Stimulated activated naive CD4-positive, alpha-beta T cell treated with Interleukin-2 at 50 U/mL for 16 hours (primary cell): Measurements from ENCODE around the gene NTM.

Experiments used
- DNase-seq: peaks from one replicate; lab custom pipeline; 2025; lab: John Stamatoyannopoulos, UW

The NTM gene

DNA sequence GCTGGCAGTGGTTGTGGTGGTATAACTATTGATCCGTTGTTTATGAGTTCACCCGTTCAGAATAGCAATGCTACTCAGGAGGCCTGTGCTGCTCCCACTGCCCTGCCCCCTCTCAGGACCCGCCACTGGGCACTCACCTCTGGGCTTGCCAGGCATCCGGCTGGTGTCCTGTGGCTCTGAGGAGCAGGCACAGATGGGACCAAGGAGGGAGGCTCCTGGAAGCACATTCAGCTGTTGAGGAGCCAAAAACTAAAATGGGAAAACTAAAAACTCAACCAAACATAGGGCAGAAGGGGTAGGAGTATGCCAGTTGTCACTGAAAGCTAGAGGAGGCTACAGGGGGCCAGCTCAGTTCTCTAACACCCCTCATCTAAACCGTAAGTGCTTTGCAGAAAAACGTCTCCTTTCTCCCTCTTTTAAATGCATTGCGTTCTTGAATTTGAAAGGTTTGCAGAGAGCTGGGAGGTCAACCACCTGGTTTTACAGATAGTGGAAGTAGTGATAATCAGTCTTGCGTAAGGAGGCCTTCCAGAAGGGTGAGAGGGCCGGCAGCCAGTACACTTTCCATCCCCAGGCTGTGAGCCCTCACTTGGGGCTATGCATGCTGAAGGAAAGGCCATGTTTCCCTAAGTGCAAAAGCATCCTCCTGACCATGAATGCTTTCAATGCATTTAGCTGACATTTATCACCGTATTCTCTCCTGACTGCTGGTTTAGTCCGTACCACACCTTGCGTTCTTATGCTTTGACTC is 547.4 kb downstream of the NTM start:
- no peak for DNase-seq

DNA sequence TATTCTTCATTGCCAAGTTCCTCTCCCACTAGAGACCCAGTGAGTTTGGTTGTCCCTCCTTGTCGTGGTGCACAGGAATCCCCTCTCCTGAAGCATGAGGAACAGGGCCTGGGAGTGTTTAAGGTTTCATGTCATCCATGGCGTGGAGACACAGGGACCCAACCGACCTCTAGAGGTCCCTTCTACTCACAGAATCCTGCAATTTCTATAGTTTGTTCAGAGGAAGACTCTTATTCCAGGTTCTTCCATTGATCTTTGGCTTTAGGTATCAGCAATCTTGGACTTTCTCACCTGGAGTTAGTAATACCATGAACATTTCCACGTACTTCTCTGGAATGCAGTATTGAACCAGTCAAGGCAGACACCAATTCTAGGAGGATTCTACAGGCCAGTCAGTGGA is 548.2 kb downstream of the NTM start:
- DNase-seq: no peak

DNA sequence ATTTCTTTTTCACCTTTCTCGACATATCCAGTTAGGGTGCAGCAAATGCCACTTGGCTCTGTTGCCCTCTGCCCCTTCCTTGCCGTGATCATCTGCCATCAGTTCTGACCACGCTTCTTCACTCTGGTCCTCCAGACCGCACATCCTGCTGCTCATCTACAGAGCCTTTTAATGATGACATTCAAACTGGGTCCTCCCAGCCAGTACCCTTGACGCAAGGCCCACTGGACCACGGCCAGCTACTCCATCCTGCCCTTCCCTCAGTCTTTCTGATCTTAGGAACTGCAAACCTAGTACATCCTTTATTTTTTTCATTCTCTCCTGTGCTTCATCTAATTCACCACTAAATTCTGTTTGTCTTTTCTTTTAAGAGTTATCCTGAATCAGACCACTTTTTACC is 551.8 kb downstream of the NTM start:
- DNase-seq: no peak

DNA sequence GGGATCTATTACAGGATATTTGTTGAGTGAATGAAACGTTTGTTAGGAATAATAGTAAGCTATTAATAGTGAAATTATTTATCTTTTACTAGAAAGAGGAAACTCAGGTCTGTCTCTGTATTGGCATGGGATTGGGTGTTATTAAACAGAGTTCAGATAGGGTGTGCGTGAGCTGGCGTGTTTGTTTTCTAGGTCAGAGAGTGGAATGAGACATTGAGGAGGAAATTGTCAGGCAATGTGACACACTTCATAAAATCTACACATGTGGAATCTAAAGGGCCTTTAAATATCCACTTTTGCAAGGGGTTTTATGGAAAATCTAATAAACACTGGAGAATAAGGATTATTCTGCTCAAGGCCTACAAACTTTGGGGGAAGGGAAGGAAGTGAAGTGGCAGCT is 552.9 kb downstream of the NTM start:
- DNase-seq: no peak

DNA sequence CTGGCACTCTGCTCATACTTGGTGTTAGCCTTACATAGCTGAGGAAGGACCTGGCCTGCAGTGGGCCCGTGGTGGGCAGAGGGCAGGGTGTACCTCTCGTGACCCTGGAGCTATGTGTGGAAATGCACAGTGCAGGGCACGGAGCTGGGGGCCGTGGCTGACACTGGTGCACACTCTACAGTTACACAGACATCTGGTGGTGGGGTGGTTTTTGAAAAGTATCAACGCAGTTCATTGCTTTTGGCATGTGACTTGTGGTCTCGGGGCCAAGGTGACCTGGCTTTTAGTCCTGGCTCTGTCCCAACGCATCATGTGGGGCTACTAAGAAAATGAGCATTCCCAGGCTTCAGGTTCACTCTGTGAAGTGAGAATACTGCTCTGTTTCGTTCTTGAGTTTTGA is 553.6 kb downstream of the NTM start:
- DNase-seq: no peak

DNA sequence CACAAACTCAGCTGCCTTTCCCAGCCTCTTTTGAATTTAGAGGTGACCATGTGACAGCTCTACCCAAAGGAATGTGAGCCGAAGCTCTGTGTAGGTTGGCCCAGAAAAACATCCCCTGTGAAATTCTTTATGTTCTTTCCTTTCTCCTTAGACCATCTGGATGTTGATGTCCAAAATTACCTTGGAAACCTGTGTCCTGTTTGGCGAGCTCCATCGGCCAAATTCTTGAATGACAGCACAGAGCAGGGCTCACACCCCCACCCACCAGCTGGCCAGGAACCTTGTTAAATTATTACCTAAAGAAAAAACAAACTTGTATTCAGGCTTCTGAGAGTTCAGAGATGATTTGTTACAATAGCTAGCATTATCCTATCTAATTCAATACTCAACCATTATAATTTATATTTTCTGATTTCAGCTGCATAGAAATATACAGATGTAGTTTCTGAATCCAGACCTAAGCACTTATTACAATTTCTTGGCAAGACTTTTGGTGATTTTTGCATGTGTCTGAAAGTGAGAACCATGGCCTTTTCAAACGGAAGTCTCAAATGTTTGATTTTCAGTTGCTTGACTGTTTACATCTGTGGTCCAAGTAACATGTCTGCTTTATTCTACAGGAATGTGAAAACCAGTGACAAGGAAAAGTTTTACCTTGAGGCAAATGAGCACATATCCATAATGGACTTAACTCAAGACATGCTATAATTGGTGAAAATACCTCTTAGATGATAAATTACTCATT is 554.2 kb downstream of the NTM start:
- no peak for DNase-seq

DNA sequence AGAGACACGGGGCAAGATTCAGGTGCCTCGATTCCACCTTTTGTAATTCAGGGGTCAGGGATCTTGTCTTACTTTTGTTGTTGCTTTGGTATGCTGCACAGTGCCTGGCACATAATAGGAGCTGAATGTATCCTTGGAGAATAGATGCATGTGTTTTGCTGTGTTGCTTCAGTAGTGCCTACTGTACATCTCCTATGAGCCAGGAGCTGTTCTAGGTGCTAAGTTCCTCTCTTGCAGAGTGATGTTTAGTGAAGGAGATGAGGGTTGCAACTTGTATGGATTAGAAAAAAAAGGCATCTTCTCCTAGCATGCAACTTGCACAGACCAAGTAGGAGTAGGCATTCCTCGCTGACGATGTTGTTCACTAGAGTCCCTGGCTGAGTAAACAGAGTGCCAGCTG is 555.4 kb downstream of the NTM start:
- no peak for DNase-seq

DNA sequence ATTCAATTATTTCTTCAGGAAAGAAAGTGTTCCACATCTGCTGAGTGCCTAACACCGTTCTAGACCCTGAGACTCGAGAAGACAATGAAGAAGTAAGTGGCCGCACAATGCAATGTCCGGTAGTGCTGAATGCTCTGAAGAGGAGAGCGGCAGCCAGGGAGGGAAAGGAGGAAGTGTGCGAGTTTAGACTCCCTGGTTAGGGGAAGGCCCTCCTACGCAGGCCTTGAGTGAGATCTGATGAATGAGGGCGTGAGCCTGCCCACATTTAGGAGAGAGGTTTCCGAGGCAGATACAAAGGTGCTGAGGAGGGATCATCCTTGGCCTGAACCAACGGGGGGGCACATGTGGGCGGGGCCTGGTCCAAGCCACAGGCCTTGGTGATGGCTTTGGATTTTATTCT is 558.6 kb downstream of the NTM start:
- no peak for DNase-seq

DNA sequence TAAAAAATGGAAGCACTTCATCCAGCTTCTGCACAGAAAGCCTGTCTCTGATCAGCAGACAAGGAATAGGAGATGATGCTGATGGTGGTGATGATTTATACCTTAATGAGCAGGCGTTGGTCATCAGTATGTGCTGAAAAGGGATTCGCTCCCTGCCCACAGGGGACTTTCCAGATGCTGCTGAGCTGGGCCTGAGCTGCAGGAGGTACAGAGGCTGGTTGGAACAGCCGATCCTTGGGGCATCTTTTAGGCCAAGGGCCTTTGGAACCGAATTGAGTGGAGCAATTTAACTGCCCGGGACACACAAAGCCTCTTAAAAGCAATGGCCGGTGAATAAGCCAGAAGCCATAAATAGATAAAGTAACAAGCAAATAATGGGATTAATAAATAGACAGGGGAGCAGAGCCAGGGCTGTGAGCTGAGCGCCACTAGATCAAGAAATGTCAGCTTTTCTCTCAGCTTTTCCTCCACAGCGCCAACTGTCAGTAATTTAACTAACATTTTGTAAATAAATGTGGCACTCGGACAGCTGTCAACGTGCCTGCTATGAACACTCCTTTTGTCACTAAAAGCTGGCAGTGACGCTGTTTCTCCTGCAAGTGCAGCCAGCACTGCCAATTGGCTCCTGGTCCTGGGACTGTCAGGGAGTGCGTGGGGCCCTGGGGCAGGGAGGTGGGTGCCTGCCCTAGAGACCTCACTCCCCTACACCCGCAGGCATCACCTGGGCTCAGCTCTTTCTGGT is 562.3 kb downstream of the NTM start:
- DNase-seq: no peak

DNA sequence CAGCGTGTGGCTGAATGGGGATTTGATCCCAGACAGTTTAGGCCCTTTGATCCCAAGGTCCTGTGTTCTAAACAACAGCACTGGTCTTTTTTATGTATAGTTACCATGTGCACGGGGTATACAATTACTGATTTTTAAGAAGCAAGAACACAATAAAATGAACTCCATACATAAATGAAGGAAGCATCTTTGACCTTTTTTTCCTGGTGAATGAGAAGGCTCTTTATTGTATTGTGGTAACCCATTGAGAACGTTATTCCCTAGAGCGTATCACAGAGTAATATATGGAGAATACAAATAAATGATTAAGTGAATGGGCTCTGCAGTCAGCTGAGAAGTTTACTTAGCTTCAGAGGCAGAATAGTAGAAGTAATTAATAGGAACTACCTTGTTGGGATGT is 563.6 kb downstream of the NTM start:
- DNase-seq: no peak

DNA sequence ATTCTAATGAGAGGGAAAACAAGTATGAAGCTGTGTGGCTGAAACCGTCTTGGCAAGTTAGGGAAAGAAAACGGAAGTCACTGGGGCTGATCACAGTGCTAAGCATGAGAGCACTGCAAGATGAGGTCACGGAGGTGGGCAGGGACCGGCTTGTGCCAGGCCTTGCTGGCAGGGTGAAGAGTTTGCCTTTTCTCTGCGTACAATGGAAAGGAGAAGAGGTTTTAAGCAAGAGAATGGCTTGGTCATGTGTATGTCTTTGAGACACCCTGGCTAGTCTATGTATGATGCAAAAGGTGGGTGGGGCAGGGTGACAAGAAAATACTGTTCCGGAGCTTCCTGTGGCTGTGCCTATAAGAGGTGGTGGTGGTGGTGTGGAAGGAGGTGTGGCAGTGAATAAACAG is 567.9 kb downstream of the NTM start:
- DNase-seq: no peak

DNA sequence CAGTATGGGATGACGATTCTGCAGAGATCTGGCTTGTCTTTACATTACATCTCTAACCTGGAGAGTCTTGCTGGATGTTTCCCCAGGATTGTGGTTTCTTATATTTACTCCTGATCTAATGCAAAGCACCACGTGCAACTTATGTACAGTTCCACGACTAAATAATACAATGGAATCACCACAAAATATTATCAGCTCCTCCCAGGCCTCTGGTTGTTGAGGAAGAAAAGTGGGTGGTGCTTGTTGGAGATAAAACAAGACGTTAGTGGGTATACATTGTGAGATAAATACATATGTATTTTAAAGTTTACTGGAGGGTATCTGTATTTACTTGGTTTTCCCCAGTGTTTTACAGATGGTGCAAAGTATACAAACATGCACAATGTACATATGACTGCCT is 569.7 kb downstream of the NTM start:
- no peak for DNase-seq

DNA sequence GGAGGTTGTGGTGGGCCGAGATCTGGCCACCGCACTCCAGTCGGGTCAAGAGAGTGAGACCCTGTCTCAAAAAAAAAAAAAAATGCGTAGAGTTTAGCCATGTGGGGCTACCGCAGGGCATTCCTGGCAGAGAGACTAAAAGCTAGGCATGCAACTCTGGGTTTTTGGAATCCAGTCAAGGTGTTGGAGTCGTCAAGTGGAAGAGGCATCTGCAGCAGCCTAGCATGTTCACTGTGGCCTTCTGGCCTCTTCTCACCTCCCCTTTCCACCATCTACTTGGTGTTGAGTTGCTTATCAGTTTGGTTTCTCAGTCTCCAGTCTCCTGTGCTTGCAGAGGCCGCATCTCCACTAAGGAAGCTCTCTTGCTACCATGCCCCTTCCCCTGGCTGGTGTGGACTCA is 572.5 kb downstream of the NTM start:
- no peak for DNase-seq

DNA sequence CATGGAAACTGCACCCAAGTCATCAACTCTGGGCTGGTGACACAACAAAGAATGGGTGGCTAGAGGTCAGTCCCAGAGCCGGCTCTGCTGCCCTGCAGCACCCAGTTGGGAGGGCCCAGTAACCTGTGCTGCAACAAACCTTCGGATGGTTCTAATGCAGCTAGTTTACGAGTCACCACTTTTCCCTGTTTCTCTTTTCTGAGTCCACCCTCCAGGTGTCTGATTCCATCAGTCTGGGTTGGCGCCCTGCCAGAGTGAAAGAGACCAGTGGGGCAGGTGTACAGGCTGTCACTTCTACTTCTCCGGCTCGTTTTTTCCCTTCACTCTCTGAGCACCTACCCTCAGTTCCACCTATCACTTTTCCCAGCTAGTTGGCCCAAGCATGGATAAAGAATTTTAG is 572.9 kb downstream of the NTM start:
- DNase-seq: no peak

DNA sequence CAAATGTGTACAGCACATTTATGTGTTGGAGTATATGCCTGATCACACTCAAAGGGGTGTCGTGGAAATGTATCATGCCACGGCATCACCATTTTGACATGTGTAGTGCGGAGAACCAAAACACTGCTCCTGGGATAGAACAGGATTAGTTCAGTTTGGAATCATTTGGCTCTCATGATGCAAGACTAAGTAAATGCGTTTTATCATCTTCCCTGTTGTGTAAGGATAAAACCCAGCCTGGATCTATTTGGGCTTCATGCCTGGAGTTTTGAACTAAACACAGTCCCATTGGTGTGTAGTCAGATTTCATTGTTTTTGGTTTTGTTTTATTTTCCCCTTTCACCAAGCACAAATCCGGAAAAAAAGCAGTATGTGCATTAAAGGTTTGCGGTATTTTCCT is 574.3 kb downstream of the NTM start:
- DNase-seq: no peak

DNA sequence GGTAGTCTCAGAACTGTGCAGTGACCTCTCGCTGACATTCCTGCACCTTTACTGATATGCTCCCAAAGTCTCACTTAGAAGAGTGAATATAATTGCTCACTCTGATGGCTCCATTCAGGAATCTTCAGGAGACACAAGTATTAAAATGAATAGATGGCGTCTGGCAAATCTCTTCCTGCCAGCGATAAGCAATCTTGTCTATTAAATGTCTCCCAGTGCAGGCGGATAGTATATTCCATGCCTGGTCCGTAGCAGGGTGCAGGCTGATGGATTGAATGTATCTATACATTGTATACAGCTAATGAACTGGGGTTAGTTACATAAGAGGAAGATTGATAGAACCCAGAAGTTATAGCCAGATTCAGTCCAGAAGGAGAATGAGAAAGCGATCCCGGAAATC is 575.3 kb downstream of the NTM start:
- DNase-seq: no peak

DNA sequence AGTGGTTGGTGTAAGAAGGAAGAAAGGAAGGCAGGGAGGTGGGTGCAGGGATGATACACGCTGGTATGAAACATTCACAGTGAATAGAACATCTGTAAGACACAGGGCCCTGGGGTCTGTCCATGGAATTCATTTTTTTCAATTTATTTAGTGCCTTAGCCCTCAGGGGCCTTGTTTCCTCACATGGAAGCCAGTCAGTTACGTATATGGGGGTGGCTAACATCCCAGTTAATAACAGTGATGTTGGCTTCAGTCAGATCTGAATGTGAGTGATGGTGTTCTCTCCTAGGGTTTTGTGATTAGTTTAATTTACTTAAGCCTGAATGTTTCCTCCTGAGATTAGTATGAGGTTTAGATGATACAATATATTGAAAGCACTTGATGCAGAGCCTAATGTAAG is 577.1 kb downstream of the NTM start:
- DNase-seq: no peak

DNA sequence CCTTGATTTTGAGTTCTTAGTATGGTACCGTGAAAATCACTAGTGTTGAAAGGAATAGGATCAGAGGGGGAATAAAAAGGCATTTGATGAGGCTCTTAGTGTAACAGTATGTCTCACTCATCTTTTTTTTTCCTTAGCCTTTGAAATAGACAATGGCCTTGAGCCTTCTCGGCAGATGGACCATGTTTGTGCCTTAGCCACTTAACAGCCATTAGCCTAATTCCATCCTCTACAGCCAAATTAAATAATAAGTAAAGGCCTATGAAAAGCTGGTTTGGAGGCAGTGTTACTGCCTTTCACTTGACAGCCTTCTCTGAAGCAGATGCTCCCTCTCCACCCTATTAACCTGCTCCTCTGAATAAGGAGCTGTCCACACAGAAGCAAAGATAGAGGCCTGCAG is 580.7 kb downstream of the NTM start:
- no peak for DNase-seq

DNA sequence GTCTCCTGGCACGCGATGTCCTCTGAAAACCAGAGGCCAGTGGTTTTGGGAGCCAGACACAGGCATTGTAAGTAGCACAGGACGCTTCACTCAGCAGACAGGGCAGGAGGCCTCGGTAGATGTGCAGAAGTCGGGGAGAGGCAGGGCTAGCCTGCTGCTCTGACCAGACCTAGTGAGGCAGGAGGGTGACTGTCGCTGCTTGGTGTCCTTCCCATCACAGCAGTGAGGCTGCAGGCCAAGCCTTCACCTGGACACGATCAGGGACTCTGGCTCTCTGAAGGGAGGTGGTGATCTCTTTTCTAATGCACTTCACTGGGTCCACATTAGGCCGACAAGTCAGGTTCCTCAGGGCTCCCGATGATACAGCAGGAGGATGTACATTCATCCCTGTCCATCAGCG is 583.7 kb downstream of the NTM start:
- DNase-seq: no peak

DNA sequence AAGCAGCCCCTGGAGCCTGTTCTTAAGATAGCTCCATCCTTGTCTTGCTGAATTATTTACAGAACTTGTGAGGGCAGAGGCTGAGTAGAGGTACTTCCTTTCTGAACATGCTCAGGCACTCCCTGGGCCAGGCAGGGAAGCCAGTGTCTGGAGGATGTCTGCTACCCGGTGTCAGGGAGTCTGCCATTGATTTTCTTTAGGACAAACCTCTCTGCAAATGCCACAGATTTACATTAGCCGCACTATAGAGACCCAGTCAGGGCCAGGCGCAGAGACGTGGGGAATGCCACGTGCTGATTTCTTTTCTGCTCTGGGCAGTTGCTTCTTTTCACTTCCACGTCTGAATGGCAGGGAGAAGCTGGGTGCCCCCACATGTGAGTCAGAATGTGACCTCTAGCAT is 585.5 kb downstream of the NTM start:
- no peak for DNase-seq

DNA sequence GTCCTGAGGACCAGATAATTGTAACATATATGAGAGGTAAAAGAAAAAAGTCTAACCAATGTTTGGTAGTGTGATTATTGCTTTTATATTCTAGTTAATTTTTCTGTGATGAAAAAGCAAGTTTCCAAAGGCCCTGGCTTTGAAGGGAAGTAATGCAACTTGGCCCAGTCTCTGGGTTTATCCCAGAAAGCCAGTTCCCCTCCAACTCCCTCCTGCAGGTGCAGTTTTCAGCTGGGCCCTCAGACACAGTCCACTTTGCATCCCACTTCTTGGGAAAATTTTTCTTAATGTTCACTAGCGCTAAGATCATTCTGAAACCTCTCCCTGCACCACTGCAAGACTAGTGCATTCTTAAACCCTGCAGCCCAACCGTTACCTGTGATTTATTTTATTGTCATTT is 586.8 kb downstream of the NTM start:
- DNase-seq: no peak

DNA sequence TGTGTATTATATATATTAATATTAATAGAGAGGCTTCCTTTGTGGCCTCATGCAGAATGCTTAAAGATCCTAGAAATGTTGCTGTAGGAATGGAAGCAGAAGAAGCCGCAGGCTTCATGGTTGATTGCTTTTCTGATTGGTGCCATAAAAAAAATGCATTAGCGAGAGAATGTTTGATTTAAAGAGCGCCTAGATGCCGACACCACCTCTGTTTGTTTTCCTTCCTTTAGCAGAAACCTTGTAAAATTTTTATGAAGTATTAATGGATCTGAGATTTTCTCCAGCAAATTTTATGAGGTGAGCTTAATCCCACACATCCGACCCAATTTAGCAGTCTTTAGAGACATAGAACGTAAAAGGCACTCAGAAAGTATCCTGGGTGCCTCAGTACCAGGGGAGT is 587.5 kb downstream of the NTM start:
- no peak for DNase-seq

DNA sequence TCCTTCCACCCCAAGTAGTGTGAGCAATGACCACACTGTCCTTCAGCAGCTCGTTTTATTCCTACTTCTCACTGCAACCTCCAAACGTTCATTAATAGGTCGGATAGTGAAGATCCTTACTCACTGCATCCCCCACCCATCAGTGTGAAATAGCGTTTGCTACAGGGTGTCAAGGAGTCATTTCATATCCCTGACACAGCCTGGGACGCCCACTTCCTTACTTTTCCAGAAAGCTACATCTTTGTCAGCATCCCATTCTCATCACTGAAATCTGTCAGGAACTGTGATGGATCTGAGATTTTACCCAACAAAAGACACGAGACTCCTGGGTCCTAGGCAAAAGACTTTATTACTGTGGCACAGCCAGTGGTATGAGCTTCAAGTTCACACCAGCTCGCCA is 592.4 kb downstream of the NTM start:
- DNase-seq: no peak
